NCI-H1694 treated with DMSO at 0.1 percent for 48 hours (cell line): ENCODE results near the gene WSCD1.

Source experiments
- DNase-seq: peaks from one replicate; lab custom pipeline; 2025; lab: John Stamatoyannopoulos, UW

Gene WSCD1

DNA sequence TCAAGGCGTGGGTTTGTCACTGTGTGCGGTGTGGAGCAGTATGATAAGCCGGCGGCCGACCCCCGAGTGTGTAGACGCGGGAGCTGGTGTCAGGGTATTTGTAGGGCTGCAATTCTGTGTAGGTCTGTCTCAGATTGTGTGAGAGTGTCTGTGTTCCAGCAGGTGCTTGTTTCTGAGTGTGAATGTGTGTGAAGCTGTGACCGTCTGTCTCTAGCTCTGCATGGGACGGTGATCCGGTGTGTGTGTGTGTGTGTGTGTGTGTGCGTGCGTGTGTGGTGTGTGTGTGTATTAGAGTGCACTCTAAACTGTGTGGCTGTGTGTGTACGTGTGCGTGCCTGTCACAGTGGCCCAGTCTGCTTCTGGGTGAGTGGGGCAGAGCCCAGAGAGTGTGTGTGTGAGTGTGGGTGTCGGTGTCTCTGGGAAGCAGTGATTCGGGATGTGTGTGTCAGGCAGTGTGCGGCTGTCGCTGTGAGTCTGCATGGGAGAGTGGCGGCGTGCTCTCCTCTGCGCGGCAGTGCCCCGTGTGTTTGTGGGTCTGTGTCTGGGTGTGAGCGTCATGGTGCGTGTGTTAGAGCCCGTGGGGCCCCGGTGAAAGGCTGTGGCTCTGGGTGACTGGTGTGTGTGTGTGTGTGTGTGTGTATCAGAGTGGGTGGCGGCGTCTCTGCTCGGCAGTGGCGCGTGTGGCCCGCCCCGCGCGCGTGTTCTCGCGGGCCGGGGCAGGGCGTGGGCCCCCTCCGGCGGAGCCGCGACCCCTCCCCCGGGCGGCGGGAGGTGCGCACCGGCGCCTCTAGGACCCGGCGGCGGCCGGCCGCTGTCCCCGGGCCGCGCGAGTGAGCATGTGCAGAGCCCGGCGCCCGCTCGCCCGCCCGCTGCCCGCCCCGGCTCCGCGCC, at the start of gene WSCD1:
WSCD1 (plus strand) TSS at position 841 of the 891 bp plus-strand sequence. CDS start 10,280 bp downstream, outside the sequence.
- DNase-seq: peak; percentile 16

DNA sequence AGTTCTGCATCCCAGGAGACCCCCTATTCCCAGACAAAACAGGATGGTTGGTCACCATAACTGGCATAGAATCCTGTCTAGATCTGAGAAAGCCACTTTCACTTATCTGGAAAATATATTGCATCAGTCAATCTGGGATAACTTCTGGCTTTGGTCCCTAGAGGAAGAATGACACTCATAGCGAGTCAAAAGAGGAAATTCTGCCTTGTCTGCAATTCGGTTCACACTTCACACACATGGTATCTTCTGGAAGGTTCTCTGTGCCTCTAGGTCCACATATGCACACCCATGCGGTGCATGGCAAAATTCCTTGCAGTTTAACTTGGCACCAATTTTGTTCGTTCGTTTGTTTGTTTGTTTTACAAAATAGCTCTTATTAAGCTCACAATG, 49.2 kb upstream of the WSCD1 start:
- DNase-seq: no peak

GRCh38 chr17:6021627-6022026, 48.6 kb upstream of the WSCD1 start:
- no peak for DNase-seq

GRCh38 chr17:6023036-6023831, 46.9 kb upstream of the WSCD1 start:
- DNase-seq: no peak

DNA sequence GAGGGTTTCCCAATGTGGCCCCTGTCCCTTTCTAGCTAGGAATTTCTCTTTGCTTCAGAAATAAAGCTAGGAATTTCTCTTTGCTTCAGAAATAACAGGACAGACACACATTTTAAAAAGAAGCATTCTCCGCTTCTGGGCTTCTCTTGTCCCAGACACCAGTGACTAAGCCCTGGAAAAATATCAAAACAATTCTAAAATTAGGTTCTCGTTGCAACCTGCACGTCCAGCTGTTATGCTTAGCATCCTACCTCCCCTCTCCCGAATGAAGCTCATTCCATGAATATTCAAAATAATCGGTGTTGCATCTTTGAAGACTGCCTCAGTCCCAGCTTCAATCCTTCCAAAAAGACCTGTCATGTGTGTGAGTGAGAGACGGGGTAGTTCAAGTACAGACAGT, 45.6 kb upstream of the WSCD1 start:
- peak; percentile 27 for DNase-seq

DNA sequence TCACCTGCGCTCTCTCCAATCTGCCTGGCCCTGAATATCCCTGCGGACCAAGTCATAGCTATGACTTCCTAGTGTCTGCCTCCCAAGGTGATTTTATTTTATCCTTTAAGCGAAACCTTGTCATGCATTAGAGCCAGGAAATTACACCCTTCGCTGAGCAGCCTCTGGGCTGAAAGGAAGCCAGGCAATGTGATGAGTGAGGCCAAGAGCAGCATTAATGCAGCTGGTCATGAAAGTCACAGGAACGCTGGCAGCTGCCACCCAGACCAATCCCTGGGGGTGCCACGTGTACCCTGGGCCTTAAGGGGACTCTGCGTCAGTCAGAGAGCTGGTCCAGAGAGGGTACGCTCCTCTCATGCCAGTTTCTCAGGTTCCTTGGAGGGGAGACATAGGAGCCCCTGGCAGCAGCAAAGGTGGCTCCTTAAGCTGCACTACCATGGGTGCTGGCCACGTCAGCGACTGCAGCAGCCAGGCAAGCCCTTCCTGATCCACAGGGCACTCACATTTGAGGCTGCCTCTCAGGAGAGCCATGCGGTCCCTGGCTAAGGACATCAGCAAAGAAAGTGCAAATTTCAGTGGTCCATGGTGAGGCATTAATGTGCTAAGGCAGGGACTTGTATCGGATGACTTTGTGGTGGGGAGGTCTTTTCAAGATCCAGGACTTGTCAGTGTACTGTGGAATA, 42.7 kb upstream of the WSCD1 start:
- DNase-seq: peak; percentile 52

GRCh38 chr17:6028294-6028693, 41.9 kb upstream of the WSCD1 start:
- no peak for DNase-seq

- DNase-seq: peak; percentile 35
Measured at GRCh38 chr17:6035801-6036394, 34.3 kb upstream of the WSCD1 start.

DNA sequence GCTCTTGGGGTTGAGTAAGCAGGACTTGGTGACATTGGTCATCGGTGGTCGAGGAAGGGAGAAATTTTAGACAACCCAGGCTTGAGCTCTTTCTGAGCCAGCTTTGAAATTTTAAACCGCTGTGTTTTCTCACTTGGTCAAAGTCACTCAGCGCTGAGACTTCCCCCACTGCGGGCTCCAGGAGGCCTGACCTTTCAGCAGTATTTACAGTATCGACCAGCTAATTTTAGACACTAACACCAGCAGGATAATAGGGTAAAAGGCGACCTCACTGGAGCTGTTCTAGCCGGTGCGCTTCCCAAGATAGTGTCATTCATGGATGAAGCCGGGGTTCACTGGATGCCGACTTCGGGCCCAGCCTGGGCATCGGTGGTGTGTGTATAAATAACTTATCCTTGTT, 29.7 kb upstream of the WSCD1 start:
- no peak for DNase-seq

DNA sequence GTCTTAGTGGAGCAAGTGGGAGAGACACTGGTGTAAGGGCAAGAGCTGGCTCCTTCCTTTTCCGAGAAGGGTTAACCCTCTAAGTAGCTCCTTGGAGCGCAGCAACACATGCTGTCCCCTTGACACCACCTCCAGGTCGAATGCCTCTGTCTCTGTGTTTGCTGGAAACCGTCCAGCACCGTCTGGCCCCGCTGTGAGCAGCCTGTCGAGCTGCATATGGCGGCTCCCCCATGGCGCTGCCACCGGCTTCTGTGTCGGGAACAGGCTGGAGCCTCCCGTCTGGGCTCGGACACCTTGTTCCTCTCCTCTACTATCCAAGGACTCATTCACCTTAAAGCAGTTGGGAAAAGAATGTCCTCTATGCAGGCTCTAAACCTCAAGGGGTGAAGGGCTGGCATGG, 28.9 kb upstream of the WSCD1 start:
- peak; percentile 73 for DNase-seq

- no peak for DNase-seq
Measured at GRCh38 chr17:6043405-6043804, 26.8 kb upstream of the WSCD1 start.

DNA sequence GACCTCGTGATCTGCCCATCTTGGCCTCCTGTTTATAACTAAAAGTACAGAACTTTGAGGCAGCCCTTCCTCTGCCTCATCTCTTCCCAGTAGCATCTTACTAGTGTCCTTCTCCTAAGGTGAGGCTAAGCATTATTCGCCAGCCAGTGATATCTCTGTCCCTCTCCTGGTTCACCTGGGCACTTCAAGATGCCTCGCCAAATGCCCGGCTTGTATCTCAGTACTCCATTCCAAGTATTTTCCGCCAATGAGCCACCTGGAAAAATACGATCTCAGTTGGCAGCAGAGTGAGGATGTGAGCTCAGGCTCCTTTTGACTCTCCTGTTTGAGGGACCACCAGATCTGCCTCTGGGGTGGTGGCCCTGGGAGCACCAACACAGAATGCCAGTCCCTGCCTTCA, 25.9 kb upstream of the WSCD1 start:
- DNase-seq: no peak

DNA sequence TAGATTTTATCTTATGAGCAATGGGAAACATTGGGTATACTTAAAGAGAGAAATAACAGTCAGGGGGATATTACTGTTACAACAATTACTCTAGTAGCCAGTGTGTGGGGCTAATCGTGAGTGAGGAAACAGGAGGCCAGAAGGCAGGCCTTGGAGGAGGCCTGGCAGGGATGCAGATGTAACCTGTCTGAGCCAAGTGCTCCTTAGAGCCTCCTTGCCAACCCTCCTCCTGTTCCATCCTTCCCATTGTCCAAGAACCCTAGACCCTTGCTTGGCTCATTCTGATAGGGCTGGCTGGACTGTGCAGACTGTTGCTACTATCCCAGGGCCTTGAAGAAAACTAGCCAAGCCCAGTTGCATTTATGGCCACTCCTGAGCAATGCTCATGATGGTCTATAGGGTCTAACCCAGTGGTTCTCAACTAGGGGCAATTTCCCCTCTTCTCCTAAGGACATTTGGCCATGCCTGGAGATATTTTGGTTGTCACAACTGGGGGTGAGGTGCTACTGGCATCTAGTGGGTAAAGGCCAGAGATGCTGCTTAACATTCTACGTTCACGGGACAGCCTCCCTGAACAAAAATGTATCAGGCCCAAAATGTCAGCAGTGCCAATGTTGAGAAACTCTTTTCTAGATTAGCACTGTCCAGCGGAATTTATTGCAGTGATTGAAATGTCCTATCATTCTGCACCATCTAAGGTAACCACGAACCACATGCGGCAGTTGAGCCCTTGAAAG, 24.4 kb upstream of the WSCD1 start:
- DNase-seq: no peak

- no peak for DNase-seq
Measured at GRCh38 chr17:6046431-6046830, 23.7 kb upstream of the WSCD1 start.

DNA sequence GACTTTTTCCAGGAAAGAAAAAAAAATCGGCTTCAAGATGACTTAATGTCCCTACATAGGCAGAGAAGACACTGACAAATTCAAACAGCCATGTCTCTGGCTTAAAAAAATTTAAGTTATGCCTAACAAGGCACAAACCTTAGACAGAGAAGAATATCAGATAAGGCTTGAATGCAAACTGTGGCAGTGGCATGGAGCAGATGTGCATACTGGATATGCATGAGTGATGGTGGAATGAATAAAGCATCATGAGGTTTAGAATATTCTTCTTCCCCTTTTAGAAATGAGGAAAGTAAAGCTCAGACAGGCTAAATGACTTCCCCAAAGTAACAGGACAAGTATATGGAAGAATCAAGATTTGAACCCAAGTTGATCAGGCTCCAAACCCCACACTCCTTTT, 23.2 kb upstream of the WSCD1 start:
- DNase-seq: no peak

DNA sequence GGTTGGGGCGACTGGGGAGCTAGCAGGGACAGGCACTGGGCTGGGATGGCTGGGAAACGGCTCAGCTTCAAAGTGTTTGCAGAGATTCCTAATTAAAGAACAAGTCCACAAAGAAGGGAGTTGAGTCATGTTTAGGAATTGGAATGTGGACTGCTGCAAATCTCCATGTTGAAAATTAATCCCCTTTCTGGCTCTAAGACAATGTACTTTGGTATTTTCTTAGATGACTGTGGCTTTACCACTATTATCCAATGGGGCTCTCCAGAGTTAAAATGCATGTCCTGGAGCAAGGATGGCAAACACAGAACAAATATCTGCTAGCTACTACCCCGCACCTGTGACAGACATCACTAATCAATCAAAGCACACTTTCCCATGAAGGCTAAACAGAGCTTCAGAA, 22.2 kb upstream of the WSCD1 start:
- DNase-seq: no peak

GRCh38 chr17:6048486-6048885, 21.7 kb upstream of the WSCD1 start:
- no peak for DNase-seq

- DNase-seq: no peak
Measured at GRCh38 chr17:6052926-6053325, 17.3 kb upstream of the WSCD1 start.

DNA sequence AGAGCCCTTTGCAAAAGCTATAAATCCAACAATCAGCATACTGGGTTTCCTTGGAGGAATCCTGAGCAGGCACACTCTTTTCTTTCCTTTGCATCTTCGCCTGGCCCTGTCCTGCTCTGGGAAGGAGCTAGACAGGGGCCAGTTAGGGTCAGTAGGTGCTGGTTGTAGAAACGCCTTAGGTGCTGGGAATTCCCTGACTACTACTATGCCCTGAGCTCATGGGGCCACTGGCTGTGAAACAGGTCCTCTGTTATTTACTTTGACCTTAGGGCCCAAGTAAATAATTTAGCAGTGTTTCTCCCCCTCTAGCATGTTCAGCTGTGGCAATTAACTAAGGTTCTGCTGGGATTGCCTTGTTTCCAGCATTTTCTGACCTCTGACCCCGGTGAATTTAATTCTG, 15.8 kb upstream of the WSCD1 start:
- no peak for DNase-seq

DNA sequence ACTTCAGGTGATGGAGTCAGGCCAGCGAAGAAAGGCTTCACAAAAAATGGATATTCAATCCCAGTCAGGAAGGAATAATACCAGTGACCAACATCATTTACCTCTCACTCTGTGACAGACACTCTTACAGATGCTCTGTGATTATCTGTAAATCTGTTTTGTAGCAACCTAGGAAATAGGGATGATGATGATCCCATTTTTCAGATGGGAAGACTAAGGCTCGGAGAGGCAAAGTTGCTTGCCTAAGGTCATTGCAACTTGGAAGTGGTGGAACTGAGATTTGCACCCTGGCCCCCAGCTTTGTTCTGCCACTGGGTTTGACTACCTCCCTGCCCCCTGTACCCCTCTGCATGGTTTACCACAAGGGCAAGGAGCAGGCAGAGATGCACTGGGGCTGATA, 14.1 kb upstream of the WSCD1 start:
- no peak for DNase-seq

- DNase-seq: no peak
Measured at GRCh38 chr17:6057562-6057961, 12.6 kb upstream of the WSCD1 start.

DNA sequence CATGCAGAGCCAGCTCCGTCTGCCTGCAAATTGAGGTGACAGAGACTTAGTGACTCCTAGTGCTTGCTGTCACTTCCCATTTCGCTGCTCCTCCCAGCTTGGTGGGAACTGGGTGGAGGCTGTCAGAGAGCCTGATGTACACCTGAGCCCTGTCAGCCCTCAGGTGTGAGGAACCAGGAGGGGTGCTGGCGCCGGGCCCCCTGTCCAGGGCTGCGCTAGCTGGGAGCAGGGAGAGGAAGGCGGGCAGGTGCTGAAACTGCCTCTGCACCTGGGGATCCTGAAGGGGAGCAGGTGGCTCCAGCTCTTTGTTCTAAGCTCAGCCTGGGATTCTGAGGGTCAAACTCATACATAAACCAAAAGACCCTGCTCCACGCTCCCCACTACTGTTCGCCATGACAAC, 10.8 kb upstream of the WSCD1 start:
- DNase-seq: no peak
